H1 (cell line): ENCODE measurements around the gene CKAP2L. TPM values are rescaled to one million over a fixed set of nuclear protein-coding genes. Genes with fewer than 3 reads are reported as not detected.

Experiments used
- CTCF ChIA-PET: fragments of 300-600 bp; sonication (Branson Sonifier 250); formaldehyde crosslinking; loops from one replicate; lab custom pipeline; 2021; ENCODE audit not compliant: partially characterized antibody; lab: Charles Lee
- POLR2A ChIA-PET: fragments of 300-600 bp; sonication (Branson Sonifier 250); formaldehyde crosslinking; loops from one replicate; lab custom pipeline; 2021; ENCODE audit warnings: inconsistent platforms; ENCODE audit not compliant: partially characterized antibody; lab: Charles Lee
- DNase-seq, 2 experiments: peaks; one replicate each; pipeline versions ENCODE4 v3.0.0 to v3.0.0-alpha.2; 2010 to 2022; ENCODE audit warnings: low spot score in 2 of 2, low read depth in 1 of 2, mixed read lengths in 1 of 2
- FAIRE-seq: peaks from 2 replicates; lab custom pipeline; 2011; peaks lifted over from hg19 to GRCh38; lab: Jason Lieb, UNC
- H2AFZ ChIP-seq: 2 replicates; pipeline ENCODE4 v1.8.1; 2012; ENCODE audit warnings: low read length, inconsistent platforms
- H2AK5ac ChIP-seq: 2 replicates; pipeline ENCODE4 v1.6.1; 2013; ENCODE audit warnings: low read depth, low read length
- H2BK120ac ChIP-seq: replicated peaks from 2 replicates; pipeline ENCODE3; 2013; ENCODE audit warnings: low read depth, low read length, inconsistent platforms
- H2BK12ac ChIP-seq: 2 replicates; pipeline ENCODE4 v1.6.1; 2013; ENCODE audit warnings: low read depth, low read length
- H2BK15ac ChIP-seq: 2 replicates; pipeline ENCODE4 v1.6.1; 2013; ENCODE audit warnings: low read length
- H2BK20ac ChIP-seq: 2 replicates; pipeline ENCODE4 v1.6.1; 2013; ENCODE audit warnings: low read length
- H2BK5ac ChIP-seq: 2 replicates; pipeline ENCODE4 v1.6.1; 2013; ENCODE audit warnings: low read depth, low read length
- H3K14ac ChIP-seq: 2 replicates; pipeline ENCODE4 v1.6.1; 2013; ENCODE audit warnings: inconsistent platforms; ENCODE audit not compliant: insufficient read length
- H3K18ac ChIP-seq: 2 replicates; pipeline ENCODE4 v1.6.1; 2013; ENCODE audit warnings: low read length; ENCODE audit errors: extremely low read depth
- H3K23ac ChIP-seq: 2 replicates; pipeline ENCODE4 v1.6.1; 2013; ENCODE audit warnings: inconsistent platforms; ENCODE audit not compliant: insufficient read length
- H3K23me2 ChIP-seq: 2 replicates; pipeline ENCODE4 v1.6.1; 2013; ENCODE audit warnings: low read depth, low read length
- H3K27ac ChIP-seq: 2 replicates; pipeline ENCODE4 v1.6.1; 2011; ENCODE audit warnings: low read depth, low read length, inconsistent platforms
- H3K27me3 ChIP-seq, 4 experiments: replicated peaks in 1 of 4; 1 replicate in 1 of 4; 2 replicates in 3 of 4; pipeline versions ENCODE4 v1.6.1 to v1.8.1; 2011 to 2013; ENCODE audit warnings: low read length in 3 of 4, mild to moderate bottlenecking in 3 of 4, inconsistent platforms in 2 of 4, mixed read lengths in 2 of 4, moderate library complexity in 1 of 4; ENCODE audit not compliant: control insufficient read depth in 3 of 4, insufficient read depth in 3 of 4; ENCODE audit errors: extremely low read depth in 1 of 4
- H3K36me3 ChIP-seq, 4 experiments: 2 replicates each; pipeline versions ENCODE4 v1.6.1 to v1.8.1; 2011 to 2013; ENCODE audit warnings: mild to moderate bottlenecking in 4 of 4, low read length in 3 of 4, moderate library complexity in 2 of 4, control low read depth in 1 of 4, inconsistent platforms in 1 of 4; ENCODE audit not compliant: insufficient read depth in 4 of 4, control insufficient read depth in 2 of 4
- H3K4ac ChIP-seq: replicated peaks from 2 replicates; pipeline ENCODE3; 2013; ENCODE audit warnings: low read length, low read depth, mixed read lengths, inconsistent platforms; ENCODE audit not compliant: insufficient read length
- H3K4me1 ChIP-seq, 4 experiments: replicated peaks in 1 of 4; 1 replicate in 1 of 4; 2 replicates in 3 of 4; pipeline versions ENCODE4 v1.6.1 to v1.8.1; 2011 to 2013; ENCODE audit warnings: low read length in 3 of 4, inconsistent platforms in 2 of 4, mixed read lengths in 1 of 4; ENCODE audit not compliant: insufficient read depth in 4 of 4, control insufficient read depth in 3 of 4
- H3K4me2 ChIP-seq, 2 experiments: 2 replicates each; pipeline versions ENCODE4 v1.6.1 to v1.8.1; 2011 to 2013; ENCODE audit warnings: low read depth in 2 of 2, low read length in 2 of 2, control low read depth in 1 of 2, inconsistent platforms in 1 of 2, mild to moderate bottlenecking in 1 of 2; ENCODE audit not compliant: insufficient read depth in 1 of 2
- H3K4me3 ChIP-seq, 4 experiments: fragments of 200-600, 300-600 bp in 1 of 4; sonication (generic), shearing (Covaris generic), sonication (Bioruptor Twin) in 1 of 4; 2 replicates each; pipeline versions ENCODE4 v1.5.1 to v1.8.1; 2011 to 2016; ENCODE audit warnings: low read length in 4 of 4, low read depth in 3 of 4, control low read depth in 2 of 4, inconsistent platforms in 2 of 4, mild to moderate bottlenecking in 2 of 4, mixed read lengths in 1 of 4, moderate library complexity in 1 of 4; ENCODE audit not compliant: insufficient read depth in 2 of 4; ENCODE audit errors: extremely low read depth in 1 of 4
- H3K56ac ChIP-seq: replicated peaks from 2 replicates; pipeline ENCODE3; 2013; ENCODE audit warnings: low read depth, mild to moderate bottlenecking, mixed read lengths, low read length, inconsistent platforms; ENCODE audit not compliant: insufficient read length
- H3K79me1 ChIP-seq: 2 replicates; pipeline ENCODE4 v1.6.1; 2013; ENCODE audit warnings: low read depth, low read length, control low read depth
- H3K79me2 ChIP-seq, 2 experiments: 2 replicates each; pipeline versions ENCODE4 v1.6.1 to v1.8.1; 2012 to 2013; ENCODE audit warnings: low read length in 2 of 2, mild to moderate bottlenecking in 2 of 2, inconsistent platforms in 1 of 2; ENCODE audit not compliant: insufficient read depth in 2 of 2, control insufficient read depth in 1 of 2
- H3K9ac ChIP-seq, 4 experiments: replicated peaks in 1 of 4; 1 replicate in 1 of 4; 2 replicates in 3 of 4; pipeline versions ENCODE4 v1.6.1 to v1.8.1; 2011 to 2013; ENCODE audit warnings: low read depth in 3 of 4, low read length in 3 of 4, control low read depth in 2 of 4, mild to moderate bottlenecking in 2 of 4, moderate library complexity in 2 of 4, inconsistent platforms in 1 of 4; ENCODE audit errors: extremely low read depth in 1 of 4
- H3K9me3 ChIP-seq, 2 experiments: 2 replicates each; pipeline versions ENCODE4 v1.6.1 to v1.8.1; 2012 to 2013; ENCODE audit warnings: mild to moderate bottlenecking in 2 of 2, moderate library complexity in 2 of 2, control low read depth in 1 of 2, inconsistent platforms in 1 of 2, low read depth in 1 of 2, low read length in 1 of 2, mixed read lengths in 1 of 2; ENCODE audit not compliant: insufficient read depth in 2 of 2
- H4K20me1 ChIP-seq, 2 experiments: replicated peaks in 1 of 2; 2 replicates each; pipeline versions ENCODE3 to v1.8.1; 2011 to 2013; ENCODE audit warnings: inconsistent platforms in 2 of 2, low read length in 2 of 2, mild to moderate bottlenecking in 1 of 2; ENCODE audit not compliant: insufficient read depth in 2 of 2, control insufficient read depth in 1 of 2
- H4K5ac ChIP-seq: 2 replicates; pipeline ENCODE4 v1.6.1; 2013; ENCODE audit warnings: low read length, low read depth, mixed read lengths, inconsistent platforms; ENCODE audit not compliant: insufficient read length
- H4K8ac ChIP-seq: 2 replicates; pipeline ENCODE4 v1.8.0; 2013; ENCODE audit warnings: mild to moderate bottlenecking, moderate library complexity, low read length, inconsistent platforms; ENCODE audit not compliant: insufficient read depth; ENCODE audit errors: extremely low read depth
- H4K91ac ChIP-seq: replicated peaks from 2 replicates; pipeline ENCODE3; 2013; ENCODE audit warnings: low read length, mixed read lengths, inconsistent platforms; ENCODE audit not compliant: insufficient read length
- HDAC2 ChIP-seq, 2 experiments: fragments of 300-600 bp in 1 of 2; sonication (generic) in 1 of 2; IDR thresholded peaks; 2 replicates each; pipeline ENCODE4 v1.6.1; 2011 to 2012; ENCODE audit warnings: low read depth in 2 of 2, low read length in 2 of 2, mild to moderate bottlenecking in 2 of 2, moderate library complexity in 2 of 2, borderline replicate concordance in 1 of 2, inconsistent platforms in 1 of 2
- KDM1A ChIP-seq: fragments of 200-600, 300-600 bp; sonication (generic); IDR thresholded peaks from 2 replicates; pipeline ENCODE4 v1.7.1; 2016; ENCODE audit warnings: mild to moderate bottlenecking, low read length, borderline replicate concordance
- POLR2A ChIP-seq, 2 experiments: IDR thresholded peaks; 1 replicate in 1 of 2; 2 replicates in 1 of 2; pipeline ENCODE4 v1.6.1; 2011; ENCODE audit warnings: low read depth in 2 of 2, low read length in 2 of 2, mild to moderate bottlenecking in 2 of 2; ENCODE audit errors: control extremely low read depth in 1 of 2
- SIX5 ChIP-seq: IDR thresholded peaks from 2 replicates; pipeline ENCODE4 v1.6.1; 2011; ENCODE audit warnings: mild to moderate bottlenecking, low read depth, low read length
- TBP ChIP-seq: IDR thresholded peaks from 2 replicates; pipeline ENCODE4 v1.6.1; 2011; ENCODE audit warnings: low read depth, low read length, improper control_type of control experiment
- WGBS, 2 experiments: shearing (Covaris generic) in 1 of 2; methylation state at CpG; one replicate each; pipeline versions ENCODE4 v1.1.6 to v1.1.7; 2013 to 2015; ENCODE audit warnings: low lambda C conversion rate in 2 of 2, mixed read lengths in 2 of 2, inconsistent platforms in 1 of 2, low coverage in 1 of 2, missing lambda C conversion rate in 1 of 2; ENCODE audit not compliant: insufficient replicate concordance in 2 of 2, insufficient coverage in 1 of 2, insufficient read length in 1 of 2; ENCODE audit errors: extremely low coverage in 1 of 2, missing lambda C conversion rate in 1 of 2; 5-methylcytosine and 5-hydroxymethylcytosine counted together
- polyA plus RNA-seq, 7 experiments: library from polyadenylated mRNA; depleted of rRNA in 3 of 7; stranded (reverse) in 5 of 7; unstranded in 2 of 7; fragments of >200 nt in 5 of 7; fragments of 200-250 nt in 2 of 7; gene quantifications; 1 replicate in 5 of 7; 2 replicates in 1 of 7; 4 replicates in 1 of 7; pipeline versions ENCODE4 v1.2.1 to v1.2.3, GENCODE V29; 2011 to 2013; ENCODE audit warnings: missing spikeins in 2 of 7, mixed read lengths in 2 of 7
- total RNA-seq: library from RNA; stranded (reverse); fragmentation: NEBNext Ultra II Directional; extraction: Animal tissue kit (Norgen Biotek cat#: 25700); gene quantifications from 2 replicates; pipeline ENCODE4 v1.2.1, GENCODE V29; 2021
- TF ChIP-seq, protein P1 (sequence below): IDR thresholded peaks from 2 replicates; pipeline ENCODE4 v1.6.1; 2011; ENCODE audit warnings: low read length, improper control_type of control experiment
- TF ChIP-seq, protein P2 (sequence below): IDR thresholded peaks from 2 replicates; pipeline ENCODE4 v1.6.1; 2012; ENCODE audit warnings: inconsistent platforms
- TF ChIP-seq, protein P3 (sequence below), 3 experiments: IDR thresholded peaks; 1 replicate in 2 of 3; 2 replicates in 1 of 3; pipeline versions ENCODE4 v1.5.1 to v1.6.1; 2011; ENCODE audit warnings: low read length in 3 of 3, mild to moderate bottlenecking in 3 of 3, inconsistent platforms in 2 of 3, low read depth in 1 of 3, moderate library complexity in 1 of 3; ENCODE audit not compliant: insufficient read depth in 1 of 3; ENCODE audit errors: control extremely low read depth in 1 of 3

The CKAP2L gene
- total and polyA plus RNA-seq, 2 of the 8 experiments (the other 6 are each of a cell fraction or from before 2014, with no cell fraction given), result 2.5 to 20.7 TPM

DNA sequence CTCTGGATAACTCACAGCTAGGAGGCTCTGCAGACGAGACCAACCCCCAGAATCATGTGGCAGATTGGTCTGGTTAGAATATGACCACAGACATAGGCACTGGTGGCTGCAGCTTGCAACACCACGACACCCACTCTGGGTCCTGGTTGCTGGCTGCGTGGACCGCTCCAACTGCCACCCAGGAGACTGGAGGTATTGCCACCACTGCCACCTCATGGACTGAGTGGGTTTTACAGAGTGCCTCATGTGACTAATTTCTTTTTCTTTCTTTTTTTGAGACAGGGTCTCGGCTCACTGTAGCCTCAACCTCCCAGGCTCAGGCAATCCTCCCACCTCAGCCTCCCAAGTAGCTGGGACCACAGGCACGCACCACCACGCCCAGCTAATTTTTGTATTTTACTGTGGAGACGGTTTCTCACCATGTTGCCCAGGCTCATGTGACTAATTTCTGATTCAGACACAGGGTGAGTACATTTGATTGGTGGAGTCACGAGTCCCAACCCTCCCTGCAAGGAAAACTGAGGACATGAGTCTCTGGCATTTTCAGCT is 73.5 kb downstream of the CKAP2L start:
- 81% methylated on average over 9 of the region's 9 CpGs; no CpG with 5 or more reads in 1 of the 2 experiments for whole genome bisulfite sequencing, 2 experiments
- Histone ChIP-seq H3K4me1 (peaks cover 0 to 6% (median 3%) of the 10 kb centered on the region in 4 experiments; a peak in 4 of 7 replicates), H3K23ac (no peak overlapping the region), H4K8ac (no peak overlapping the region; the same call in 1 of the 2 replicates), H3K18ac (no peak overlapping the region), H2BK120ac (no peak overlapping the region), H4K91ac (no peak overlapping the region), H3K27ac (no peak overlapping the region), H3K9me3 (no peaks in the 10 kb centered on the region), H2BK20ac (no peak overlapping the region), H3K79me1 (no peaks in the 10 kb centered on the region), H2BK5ac (no peak overlapping the region), H2BK12ac (no peak overlapping the region), H2AFZ (peak overlapping the region; percentile 98; the same call in 1 of the 2 replicates), H2AK5ac (no peak overlapping the region), H3K9ac (no peak overlapping the region), H3K79me2 (no peaks in the 10 kb centered on the region), H2BK15ac (no peak overlapping the region), H3K4me2 (no peak overlapping the region), H3K27me3 (no peaks in the 10 kb centered on the region), H3K23me2 (no peaks in the 10 kb centered on the region), H3K56ac (no peak overlapping the region), H3K36me3 (no peaks in the 10 kb centered on the region), H3K4me3 (no peak overlapping the region), H4K20me1 (no peaks in the 10 kb centered on the region), H3K4ac (no peak overlapping the region), H4K5ac (no peak overlapping the region), H3K14ac (no peak overlapping the region)
- CTCF ChIA-PET, result interaction anchor here (0.6 to 4.9 kb wide), 21 partner anchors 9 to 494 kb away, joined by 3 to 37 read pairs (median 4); no protein-coding TSS in a partner anchor
- POLR2A ChIA-PET, result interaction anchor here (0.9 kb wide), 1 partner anchor 46 kb away, joined by 3 read pairs; no protein-coding TSS in a partner anchor
- no peak for FAIRE-seq
- DNase-seq, result peak; percentile 7 to 62
- peak in 1 of 2 experiments; percentile 11; a peak in 1 of 4 replicates for TF ChIP-seq HDAC2 (IDR thresholded peaks at IDR 0.05; ENCODE audit: borderline replicate concordance in 1 of 2, low read depth in 2 of 2, low read length in 2 of 2)
- TF ChIP-seq, protein P1, sequence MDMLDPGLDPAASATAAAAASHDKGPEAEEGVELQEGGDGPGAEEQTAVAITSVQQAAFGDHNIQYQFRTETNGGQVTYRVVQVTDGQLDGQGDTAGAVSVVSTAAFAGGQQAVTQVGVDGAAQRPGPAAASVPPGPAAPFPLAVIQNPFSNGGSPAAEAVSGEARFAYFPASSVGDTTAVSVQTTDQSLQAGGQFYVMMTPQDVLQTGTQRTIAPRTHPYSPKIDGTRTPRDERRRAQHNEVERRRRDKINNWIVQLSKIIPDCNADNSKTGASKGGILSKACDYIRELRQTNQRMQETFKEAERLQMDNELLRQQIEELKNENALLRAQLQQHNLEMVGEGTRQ, result no peak; the same call in 1 of the 2 replicates
- TF ChIP-seq, protein P2, sequence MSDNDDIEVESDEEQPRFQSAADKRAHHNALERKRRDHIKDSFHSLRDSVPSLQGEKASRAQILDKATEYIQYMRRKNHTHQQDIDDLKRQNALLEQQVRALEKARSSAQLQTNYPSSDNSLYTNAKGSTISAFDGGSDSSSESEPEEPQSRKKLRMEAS, result 0 out of 2 replicates have a peak, but pooled peaks have one; percentile 17
- peak; percentile 72; the same call in 1 of the 2 replicates for TF ChIP-seq KDM1A
- TF ChIP-seq, protein P3, sequence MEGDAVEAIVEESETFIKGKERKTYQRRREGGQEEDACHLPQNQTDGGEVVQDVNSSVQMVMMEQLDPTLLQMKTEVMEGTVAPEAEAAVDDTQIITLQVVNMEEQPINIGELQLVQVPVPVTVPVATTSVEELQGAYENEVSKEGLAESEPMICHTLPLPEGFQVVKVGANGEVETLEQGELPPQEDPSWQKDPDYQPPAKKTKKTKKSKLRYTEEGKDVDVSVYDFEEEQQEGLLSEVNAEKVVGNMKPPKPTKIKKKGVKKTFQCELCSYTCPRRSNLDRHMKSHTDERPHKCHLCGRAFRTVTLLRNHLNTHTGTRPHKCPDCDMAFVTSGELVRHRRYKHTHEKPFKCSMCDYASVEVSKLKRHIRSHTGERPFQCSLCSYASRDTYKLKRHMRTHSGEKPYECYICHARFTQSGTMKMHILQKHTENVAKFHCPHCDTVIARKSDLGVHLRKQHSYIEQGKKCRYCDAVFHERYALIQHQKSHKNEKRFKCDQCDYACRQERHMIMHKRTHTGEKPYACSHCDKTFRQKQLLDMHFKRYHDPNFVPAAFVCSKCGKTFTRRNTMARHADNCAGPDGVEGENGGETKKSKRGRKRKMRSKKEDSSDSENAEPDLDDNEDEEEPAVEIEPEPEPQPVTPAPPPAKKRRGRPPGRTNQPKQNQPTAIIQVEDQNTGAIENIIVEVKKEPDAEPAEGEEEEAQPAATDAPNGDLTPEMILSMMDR (IDR thresholded peaks at IDR 0.05; ENCODE audit: control extremely low read depth in 1 of 3, insufficient read depth in 1 of 3, low read depth in 1 of 3, low read length in 3 of 3), result peak; percentile 53 to 57 (median 56); a peak in 3 of 4 replicates
- no peak for TF ChIP-seq POLR2A (IDR thresholded peaks at IDR 0.05; ENCODE audit: control extremely low read depth in 1 of 2, low read depth in 2 of 2, low read length in 2 of 2)
- no peak for TF ChIP-seq TBP
- TF ChIP-seq SIX5, result no peak
